H9 (cell line): ENCODE results near the gene NOS1AP. TPM values are rescaled to one million over a fixed set of nuclear protein-coding genes. Genes with fewer than 3 reads are reported as not detected.

Experiments
- DNase-seq: peaks from one replicate; pipeline ENCODE4 v3.0.0-alpha.2; 2017
- H2AFZ ChIP-seq: one replicate; pipeline ENCODE4 v1.6.1; 2013; ENCODE audit warnings: mild to moderate bottlenecking, low read length, control low read depth, moderate library complexity
- H2AK5ac ChIP-seq: 2 replicates; pipeline ENCODE4 v1.6.1; 2013; ENCODE audit warnings: low read length, control low read depth, mixed read lengths; ENCODE audit not compliant: insufficient read length
- H2BK120ac ChIP-seq: one replicate; pipeline ENCODE4 v1.6.1; 2013; ENCODE audit warnings: low read depth, mild to moderate bottlenecking, low read length, control low read depth, inconsistent platforms; ENCODE audit not compliant: poor library complexity, severe bottlenecking
- H2BK12ac ChIP-seq: 2 replicates; pipeline ENCODE4 v1.6.1; 2013; ENCODE audit warnings: low read length, control low read depth, mixed read lengths, low read depth; ENCODE audit not compliant: insufficient read length
- H2BK15ac ChIP-seq: 2 replicates; pipeline ENCODE4 v1.6.1; 2013; ENCODE audit warnings: low read depth, low read length, control low read depth
- H2BK20ac ChIP-seq: one replicate; pipeline ENCODE4 v1.6.1; 2013; ENCODE audit warnings: low read depth, mild to moderate bottlenecking, low read length, control low read depth, inconsistent platforms; ENCODE audit not compliant: poor library complexity, severe bottlenecking
- H2BK5ac ChIP-seq: 2 replicates; pipeline ENCODE4 v1.6.1; 2013; ENCODE audit warnings: low read length, control low read depth, mixed read lengths; ENCODE audit not compliant: insufficient read length
- H3K14ac ChIP-seq: 2 replicates; pipeline ENCODE4 v1.6.1; 2013; ENCODE audit warnings: low read length, control low read depth; ENCODE audit not compliant: insufficient read depth
- H3K18ac ChIP-seq: 2 replicates; pipeline ENCODE4 v1.6.1; 2013; ENCODE audit warnings: low read depth, mild to moderate bottlenecking, mixed read lengths, low read length, control low read depth; ENCODE audit not compliant: insufficient read length
- H3K23ac ChIP-seq: 2 replicates; pipeline ENCODE4 v1.6.1; 2013; ENCODE audit warnings: low read length, control low read depth, mixed read lengths, low read depth; ENCODE audit not compliant: insufficient read length
- H3K23me2 ChIP-seq: 2 replicates; pipeline ENCODE4 v1.6.1; 2013; ENCODE audit warnings: low read depth, mild to moderate bottlenecking, mixed read lengths, low read length, control low read depth; ENCODE audit not compliant: insufficient read length, poor library complexity, severe bottlenecking
- H3K27ac ChIP-seq: 2 replicates; pipeline ENCODE4 v1.5.1; 2013; ENCODE audit warnings: low read length, control low read depth, mixed read lengths, low read depth; ENCODE audit not compliant: insufficient read length
- H3K27me3 ChIP-seq: 2 replicates; pipeline ENCODE4 v1.6.1; 2013; ENCODE audit warnings: low read length, control low read depth, inconsistent platforms; ENCODE audit not compliant: insufficient read depth
- H3K4ac ChIP-seq: 2 replicates; pipeline ENCODE4 v1.6.1; 2013; ENCODE audit warnings: low read depth, mild to moderate bottlenecking, control low read depth, inconsistent platforms, low read length, moderate library complexity
- H3K4me1 ChIP-seq: 2 replicates; pipeline ENCODE4 v1.6.1; 2013; ENCODE audit warnings: low read length, control low read depth, inconsistent platforms; ENCODE audit not compliant: insufficient read depth
- H3K4me2 ChIP-seq: 2 replicates; pipeline ENCODE4 v1.6.1; 2013; ENCODE audit warnings: low read length, control low read depth, mixed read lengths; ENCODE audit not compliant: insufficient read length, insufficient read depth
- H3K56ac ChIP-seq: 2 replicates; pipeline ENCODE4 v1.6.1; 2013; ENCODE audit warnings: low read depth, mild to moderate bottlenecking, mixed read lengths, low read length, control low read depth; ENCODE audit not compliant: insufficient read length
- H3K79me1 ChIP-seq: 2 replicates; pipeline ENCODE4 v1.6.1; 2013; ENCODE audit warnings: low read depth, mild to moderate bottlenecking, moderate library complexity, low read length, control low read depth, inconsistent platforms; ENCODE audit not compliant: insufficient read depth, poor library complexity, severe bottlenecking
- H3K79me2 ChIP-seq: 2 replicates; pipeline ENCODE4 v1.6.1; 2013; ENCODE audit warnings: low read length, control low read depth, inconsistent platforms; ENCODE audit not compliant: insufficient read depth
- H3K9ac ChIP-seq: 2 replicates; pipeline ENCODE4 v1.6.1; 2013; ENCODE audit warnings: low read length, control low read depth, mixed read lengths; ENCODE audit not compliant: insufficient read length; ENCODE audit errors: extremely low read depth
- H3K9me3 ChIP-seq: one replicate; pipeline ENCODE4 v1.6.1; 2013; ENCODE audit warnings: low read depth, low read length, inconsistent platforms; ENCODE audit not compliant: control insufficient read depth
- H3T11ph ChIP-seq: one replicate; pipeline ENCODE4 v1.6.1; 2013; ENCODE audit warnings: mild to moderate bottlenecking, low read length, control low read depth, inconsistent platforms
- H4K20me1 ChIP-seq: one replicate; pipeline ENCODE4 v1.6.1; 2013; ENCODE audit not compliant: control insufficient read depth, insufficient read length, insufficient read depth
- H4K5ac ChIP-seq: 2 replicates; pipeline ENCODE4 v1.6.1; 2013; ENCODE audit warnings: low read depth, mild to moderate bottlenecking, mixed read lengths, low read length, control low read depth; ENCODE audit not compliant: insufficient read length
- H4K8ac ChIP-seq: replicated peaks from 2 replicates; pipeline ENCODE4 v1.6.1; 2013; ENCODE audit warnings: low read length, control low read depth, mixed read lengths, low read depth; ENCODE audit not compliant: insufficient read length
- H4K91ac ChIP-seq: 2 replicates; pipeline ENCODE4 v1.6.1; 2013; ENCODE audit warnings: low read depth, mild to moderate bottlenecking, moderate library complexity, mixed read lengths, low read length, control low read depth; ENCODE audit not compliant: insufficient read length
- H3K27ac Mint-ChIP-seq, 3 experiments: 2 replicates in 2 of 3; 3 replicates in 1 of 3; pipeline ENCODE4 v1.8.0; 2020 to 2021; ENCODE audit warnings: mixed read lengths in 3 of 3, mild to moderate bottlenecking in 1 of 3, moderate library complexity in 1 of 3
- H3K27me3 Mint-ChIP-seq: 2 replicates; pipeline ENCODE4 v1.8.0; 2021; ENCODE audit warnings: low read depth, mild to moderate bottlenecking, moderate library complexity, mixed read lengths
- H3K36me3 Mint-ChIP-seq, 3 experiments: 2 replicates in 2 of 3; 3 replicates in 1 of 3; pipeline ENCODE4 v1.8.0; 2020 to 2021; ENCODE audit warnings: low read depth in 3 of 3, mixed read lengths in 3 of 3; ENCODE audit not compliant: insufficient read depth in 1 of 3
- H3K4me1 Mint-ChIP-seq, 2 experiments: 2 replicates each; pipeline ENCODE4 v1.8.0; 2020; ENCODE audit warnings: mixed read lengths in 2 of 2
- H3K4me3 Mint-ChIP-seq, 2 experiments: 2 replicates in 1 of 2; 3 replicates in 1 of 2; pipeline ENCODE4 v1.8.0; 2020 to 2021; ENCODE audit warnings: mild to moderate bottlenecking in 2 of 2, mixed read lengths in 2 of 2, moderate library complexity in 1 of 2
- H3K9me3 Mint-ChIP-seq, 2 experiments: 2 replicates in 1 of 2; 3 replicates in 1 of 2; pipeline ENCODE4 v1.8.0; 2020; ENCODE audit warnings: mild to moderate bottlenecking in 2 of 2, mixed read lengths in 2 of 2, moderate library complexity in 1 of 2
- WGBS: extraction: QIAGEN DNeasy Blood & Tissue Kit; methylation state at CpG from one replicate; pipeline ENCODE4 v1.1.7; 2013; ENCODE audit warnings: missing lambda C conversion rate, low lambda C conversion rate, mixed read lengths; ENCODE audit not compliant: insufficient read length; ENCODE audit errors: extremely low coverage; 5-methylcytosine and 5-hydroxymethylcytosine counted together
- total RNA-seq: library from RNA; stranded (reverse); gene quantifications from 2 replicates; pipeline ENCODE4 v1.2.1, GENCODE V29; 2021
- TF ChIP-seq, protein P1 (sequence below): fragments of 200-600 bp; sonication (generic); conservative IDR thresholded peaks from 3 replicates; pipeline ENCODE4 v1.8.0; 2021; ENCODE audit warnings: antibody characterized with exemption, mild to moderate bottlenecking

Gene NOS1AP
- total RNA-seq, 1 experiment from 2014 or later, result 8.4 TPM

DNA sequence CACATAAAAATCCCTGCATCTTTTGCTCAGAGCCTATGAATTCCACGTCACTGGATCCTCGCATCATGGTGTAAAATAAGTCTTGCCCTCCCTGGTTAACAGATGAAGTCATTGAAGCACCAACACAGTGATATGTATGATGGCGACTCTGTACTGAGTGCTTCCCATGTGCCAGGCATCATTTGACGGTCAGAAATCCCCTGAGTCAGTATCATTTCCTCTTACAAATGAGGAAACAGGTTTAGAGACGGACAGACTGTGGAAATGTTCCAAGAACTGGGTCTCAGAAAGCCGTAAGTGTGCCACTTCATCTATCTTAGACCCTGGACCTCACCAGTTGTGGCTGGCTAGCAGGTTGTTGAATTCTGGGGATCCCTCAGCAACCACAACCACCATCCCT is 40.8 kb upstream of the NOS1AP start:
- Mint-ChIP-seq H3K27me3 (peaks cover 55% of the 10 kb centered on the region), H3K4me3 (no peak overlapping the region), H3K36me3 (no peaks in the 10 kb centered on the region), H3K4me1 (peaks cover 4 to 6% of the 10 kb centered on the region in 2 experiments), H3K27ac (no peak overlapping the region), H3K9me3 (no peaks in the 10 kb centered on the region; a peak in 1 of 5 replicates)
- Histone ChIP-seq H2AFZ (no peak overlapping the region), H4K5ac (no peak overlapping the region), H2BK20ac (no peak overlapping the region), H3K4ac (no peak overlapping the region), H2BK5ac (no peak overlapping the region), H3K9ac (no peak overlapping the region), H3K14ac (no peak overlapping the region), H3K23ac (no peak overlapping the region), H3K4me1 (no peaks in the 10 kb centered on the region), H3K18ac (no peak overlapping the region), H4K20me1 (no peaks in the 10 kb centered on the region), H3K56ac (no peak overlapping the region), H2BK120ac (no peak overlapping the region), H3T11ph (no peak overlapping the region), H3K79me2 (no peaks in the 10 kb centered on the region), H3K79me1 (no peaks in the 10 kb centered on the region), H2AK5ac (no peak overlapping the region), H4K91ac (no peak overlapping the region), H3K27ac (no peak overlapping the region), H3K9me3 (no peaks in the 10 kb centered on the region), H3K4me2 (no peak overlapping the region), H2BK15ac (no peak overlapping the region), H3K27me3 (peaks cover 8% of the 10 kb centered on the region; the same call in 1 of the 2 replicates), H4K8ac (no peak overlapping the region), H2BK12ac (no peak overlapping the region), H3K23me2 (peaks cover 7% of the 10 kb centered on the region)
- TF ChIP-seq, protein P1, sequence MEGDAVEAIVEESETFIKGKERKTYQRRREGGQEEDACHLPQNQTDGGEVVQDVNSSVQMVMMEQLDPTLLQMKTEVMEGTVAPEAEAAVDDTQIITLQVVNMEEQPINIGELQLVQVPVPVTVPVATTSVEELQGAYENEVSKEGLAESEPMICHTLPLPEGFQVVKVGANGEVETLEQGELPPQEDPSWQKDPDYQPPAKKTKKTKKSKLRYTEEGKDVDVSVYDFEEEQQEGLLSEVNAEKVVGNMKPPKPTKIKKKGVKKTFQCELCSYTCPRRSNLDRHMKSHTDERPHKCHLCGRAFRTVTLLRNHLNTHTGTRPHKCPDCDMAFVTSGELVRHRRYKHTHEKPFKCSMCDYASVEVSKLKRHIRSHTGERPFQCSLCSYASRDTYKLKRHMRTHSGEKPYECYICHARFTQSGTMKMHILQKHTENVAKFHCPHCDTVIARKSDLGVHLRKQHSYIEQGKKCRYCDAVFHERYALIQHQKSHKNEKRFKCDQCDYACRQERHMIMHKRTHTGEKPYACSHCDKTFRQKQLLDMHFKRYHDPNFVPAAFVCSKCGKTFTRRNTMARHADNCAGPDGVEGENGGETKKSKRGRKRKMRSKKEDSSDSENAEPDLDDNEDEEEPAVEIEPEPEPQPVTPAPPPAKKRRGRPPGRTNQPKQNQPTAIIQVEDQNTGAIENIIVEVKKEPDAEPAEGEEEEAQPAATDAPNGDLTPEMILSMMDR, result no peak
- DNase-seq, result no peak
- WGBS, result no CpG with 5 or more reads among the region's 6 CpGs
